A673 (cell line): ENCODE measurements around the gene GP2.

Experiments used
- EZH2 ChIP-seq: fragments of 200-600 bp; sonication (generic); IDR thresholded peaks from 2 replicates; pipeline ENCODE4 v1.6.1; 2017; ENCODE audit warnings: borderline replicate concordance, low read depth, mild to moderate bottlenecking, mixed read lengths, antibody characterized with exemption, low read length; ENCODE audit not compliant: poor library complexity, severe bottlenecking
- TF ChIP-seq, protein P1 (sequence below): fragments of 300-800, 200-600 bp; sonication (generic); conservative IDR thresholded peaks from 2 replicates; pipeline ENCODE4 v1.5.1; 2017; ENCODE audit warnings: low read depth, mild to moderate bottlenecking, antibody characterized with exemption, low read length, moderate library complexity, mixed read lengths

GRCh38 chr16:20271893-20272292 is 55.4 kb downstream of the GP2 start:
- TF ChIP-seq, protein P1, sequence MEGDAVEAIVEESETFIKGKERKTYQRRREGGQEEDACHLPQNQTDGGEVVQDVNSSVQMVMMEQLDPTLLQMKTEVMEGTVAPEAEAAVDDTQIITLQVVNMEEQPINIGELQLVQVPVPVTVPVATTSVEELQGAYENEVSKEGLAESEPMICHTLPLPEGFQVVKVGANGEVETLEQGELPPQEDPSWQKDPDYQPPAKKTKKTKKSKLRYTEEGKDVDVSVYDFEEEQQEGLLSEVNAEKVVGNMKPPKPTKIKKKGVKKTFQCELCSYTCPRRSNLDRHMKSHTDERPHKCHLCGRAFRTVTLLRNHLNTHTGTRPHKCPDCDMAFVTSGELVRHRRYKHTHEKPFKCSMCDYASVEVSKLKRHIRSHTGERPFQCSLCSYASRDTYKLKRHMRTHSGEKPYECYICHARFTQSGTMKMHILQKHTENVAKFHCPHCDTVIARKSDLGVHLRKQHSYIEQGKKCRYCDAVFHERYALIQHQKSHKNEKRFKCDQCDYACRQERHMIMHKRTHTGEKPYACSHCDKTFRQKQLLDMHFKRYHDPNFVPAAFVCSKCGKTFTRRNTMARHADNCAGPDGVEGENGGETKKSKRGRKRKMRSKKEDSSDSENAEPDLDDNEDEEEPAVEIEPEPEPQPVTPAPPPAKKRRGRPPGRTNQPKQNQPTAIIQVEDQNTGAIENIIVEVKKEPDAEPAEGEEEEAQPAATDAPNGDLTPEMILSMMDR: no peak
- no peak for TF ChIP-seq EZH2
